GM12873 (cell line): ENCODE measurements around the gene ARHGEF28.

Experiments
- TF ChIP-seq, protein P1 (sequence below): IDR thresholded peaks from 2 replicates; pipeline ENCODE4 v1.5.1; 2012; ENCODE audit warnings: low read depth, mild to moderate bottlenecking, moderate library complexity, low read length, control low read depth; ENCODE audit not compliant: insufficient read depth; ENCODE audit errors: missing control alignments

ARHGEF28 gene

DNA sequence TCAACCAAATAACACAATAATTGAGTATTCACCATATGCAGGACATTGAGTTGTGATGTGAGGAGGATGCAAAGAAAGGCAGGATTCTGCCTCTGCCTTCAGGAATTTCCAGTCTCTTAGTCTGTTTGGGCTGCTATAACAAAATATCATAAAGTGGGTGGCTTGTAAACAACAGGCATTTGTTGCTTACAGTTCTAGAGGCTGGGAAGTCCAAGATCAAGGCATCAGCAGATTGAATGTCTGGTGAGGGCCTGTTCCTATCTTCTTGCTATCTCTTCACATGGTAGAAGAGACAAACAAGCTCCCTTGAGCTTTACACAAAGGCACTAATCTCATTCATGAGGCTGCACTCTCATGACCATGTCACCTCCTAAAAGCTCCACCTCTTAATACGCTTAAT, 360.7 kb downstream of the ARHGEF28 start:
- TF ChIP-seq, protein P1, sequence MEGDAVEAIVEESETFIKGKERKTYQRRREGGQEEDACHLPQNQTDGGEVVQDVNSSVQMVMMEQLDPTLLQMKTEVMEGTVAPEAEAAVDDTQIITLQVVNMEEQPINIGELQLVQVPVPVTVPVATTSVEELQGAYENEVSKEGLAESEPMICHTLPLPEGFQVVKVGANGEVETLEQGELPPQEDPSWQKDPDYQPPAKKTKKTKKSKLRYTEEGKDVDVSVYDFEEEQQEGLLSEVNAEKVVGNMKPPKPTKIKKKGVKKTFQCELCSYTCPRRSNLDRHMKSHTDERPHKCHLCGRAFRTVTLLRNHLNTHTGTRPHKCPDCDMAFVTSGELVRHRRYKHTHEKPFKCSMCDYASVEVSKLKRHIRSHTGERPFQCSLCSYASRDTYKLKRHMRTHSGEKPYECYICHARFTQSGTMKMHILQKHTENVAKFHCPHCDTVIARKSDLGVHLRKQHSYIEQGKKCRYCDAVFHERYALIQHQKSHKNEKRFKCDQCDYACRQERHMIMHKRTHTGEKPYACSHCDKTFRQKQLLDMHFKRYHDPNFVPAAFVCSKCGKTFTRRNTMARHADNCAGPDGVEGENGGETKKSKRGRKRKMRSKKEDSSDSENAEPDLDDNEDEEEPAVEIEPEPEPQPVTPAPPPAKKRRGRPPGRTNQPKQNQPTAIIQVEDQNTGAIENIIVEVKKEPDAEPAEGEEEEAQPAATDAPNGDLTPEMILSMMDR, result no peak

DNA sequence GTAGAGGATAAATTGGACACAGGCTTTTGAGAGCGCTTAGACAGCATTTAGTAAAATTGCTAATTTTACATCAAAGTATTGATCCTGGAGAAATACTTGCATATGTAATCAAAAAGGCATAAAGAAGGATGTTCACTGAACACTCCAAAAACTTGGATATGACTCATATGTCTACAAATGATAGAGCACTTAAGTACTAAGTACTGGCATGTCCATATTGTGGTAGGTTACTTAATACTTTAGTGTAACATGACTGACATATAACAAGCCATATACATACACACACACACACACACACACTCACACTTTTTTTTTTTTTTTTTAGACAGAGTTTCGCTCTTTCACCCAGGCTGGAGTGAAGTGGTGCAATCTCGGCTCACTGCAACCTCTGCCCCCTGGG, 361.9 kb downstream of the ARHGEF28 start:
- TF ChIP-seq, protein P1, result no peak

DNA sequence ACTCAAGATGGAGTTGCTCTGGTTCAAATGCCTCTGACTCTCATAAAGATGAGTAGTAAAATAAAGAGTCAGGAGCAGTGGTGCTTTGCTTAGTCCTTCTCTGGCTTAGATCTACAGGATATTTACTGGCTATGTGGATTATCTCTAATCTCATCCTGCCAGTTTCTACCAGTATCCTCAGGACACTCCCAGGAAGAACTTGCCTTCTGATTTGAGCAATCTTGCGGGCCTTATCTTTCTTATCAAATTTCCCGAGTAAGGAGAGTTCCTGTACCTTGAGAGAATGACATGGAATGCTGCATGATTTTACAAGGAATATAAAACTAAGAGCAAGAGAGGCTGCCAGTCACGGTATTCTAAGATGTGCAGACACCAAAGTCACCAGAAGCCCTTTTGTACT, 364.0 kb downstream of the ARHGEF28 start:
- TF ChIP-seq, protein P1, result no peak
